HL-60 (cell line): ENCODE measurements around the gene LRRC61.

ENCODE experiments used
- POLR2AphosphoS5 ChIP-seq: IDR thresholded peaks from 2 replicates; pipeline ENCODE4 v1.6.1; 2012; ENCODE audit warnings: low read depth
- TF ChIP-seq, protein P1 (sequence below): IDR thresholded peaks from one replicate; pipeline ENCODE4 v1.5.1; 2011; ENCODE audit warnings: low read length, control low read depth, inconsistent platforms; ENCODE audit not compliant: insufficient read depth

DNA sequence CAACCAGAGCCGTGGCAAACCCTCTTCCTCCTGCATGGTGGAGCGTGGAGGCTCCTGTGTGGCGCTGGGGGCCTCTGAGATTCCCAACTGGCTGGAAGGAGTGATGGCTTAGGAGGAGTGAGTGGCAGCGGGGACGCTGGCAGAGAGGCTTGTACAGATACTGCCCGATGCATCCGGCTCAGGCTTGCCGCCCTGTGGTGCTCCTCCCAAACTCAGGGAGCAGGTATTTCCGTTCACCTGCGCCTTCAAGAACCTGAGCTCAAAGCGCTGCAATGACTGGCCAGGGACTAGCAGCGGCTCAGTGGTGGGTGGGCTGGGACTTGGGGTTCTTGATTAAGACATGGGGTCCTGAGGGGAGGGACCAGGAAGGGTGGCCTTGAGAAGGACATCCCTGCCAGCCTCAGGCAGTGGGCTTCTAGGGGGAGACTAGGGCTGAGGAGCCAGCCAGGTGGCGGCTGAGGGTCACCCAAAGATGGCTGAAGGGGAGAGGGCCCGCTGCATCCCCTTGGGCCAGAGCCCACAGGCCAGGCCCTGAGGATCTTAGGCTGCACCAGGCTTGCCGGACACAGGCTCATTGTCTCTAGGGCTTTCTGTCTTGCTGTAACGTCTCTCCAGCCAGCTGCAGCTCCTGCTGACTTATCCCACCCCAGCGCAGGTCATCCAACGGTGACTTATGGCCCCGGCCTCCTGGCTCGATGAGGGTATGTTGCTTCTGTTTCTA is 59.1 kb downstream of the LRRC61 start:
- TF ChIP-seq, protein P1, sequence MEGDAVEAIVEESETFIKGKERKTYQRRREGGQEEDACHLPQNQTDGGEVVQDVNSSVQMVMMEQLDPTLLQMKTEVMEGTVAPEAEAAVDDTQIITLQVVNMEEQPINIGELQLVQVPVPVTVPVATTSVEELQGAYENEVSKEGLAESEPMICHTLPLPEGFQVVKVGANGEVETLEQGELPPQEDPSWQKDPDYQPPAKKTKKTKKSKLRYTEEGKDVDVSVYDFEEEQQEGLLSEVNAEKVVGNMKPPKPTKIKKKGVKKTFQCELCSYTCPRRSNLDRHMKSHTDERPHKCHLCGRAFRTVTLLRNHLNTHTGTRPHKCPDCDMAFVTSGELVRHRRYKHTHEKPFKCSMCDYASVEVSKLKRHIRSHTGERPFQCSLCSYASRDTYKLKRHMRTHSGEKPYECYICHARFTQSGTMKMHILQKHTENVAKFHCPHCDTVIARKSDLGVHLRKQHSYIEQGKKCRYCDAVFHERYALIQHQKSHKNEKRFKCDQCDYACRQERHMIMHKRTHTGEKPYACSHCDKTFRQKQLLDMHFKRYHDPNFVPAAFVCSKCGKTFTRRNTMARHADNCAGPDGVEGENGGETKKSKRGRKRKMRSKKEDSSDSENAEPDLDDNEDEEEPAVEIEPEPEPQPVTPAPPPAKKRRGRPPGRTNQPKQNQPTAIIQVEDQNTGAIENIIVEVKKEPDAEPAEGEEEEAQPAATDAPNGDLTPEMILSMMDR, result no peak
- no peak for TF ChIP-seq POLR2AphosphoS5
